WTC11 (cell line): Measurements from ENCODE around the gene VPS52.

ENCODE experiments used
- CBFB ChIP-seq: sonication (generic); formaldehyde crosslinking; IDR thresholded peaks from 2 replicates; pipeline ENCODE4 v1.8.1; 2022; ENCODE audit warnings: mild to moderate bottlenecking, low read depth, missing genetic modification reagents
- CREM ChIP-seq: sonication (generic); formaldehyde crosslinking; IDR thresholded peaks from 2 replicates; pipeline ENCODE4 v1.8.1; 2022; ENCODE audit warnings: mild to moderate bottlenecking, missing genetic modification reagents, moderate library complexity
- E2F4 ChIP-seq: sonication (generic); formaldehyde crosslinking; IDR thresholded peaks from 2 replicates; pipeline ENCODE4 v1.8.1; 2022; ENCODE audit warnings: low read depth, mild to moderate bottlenecking, moderate library complexity, missing genetic modification reagents, borderline replicate concordance
- ELF4 ChIP-seq: sonication (generic); formaldehyde crosslinking; IDR thresholded peaks from 2 replicates; pipeline ENCODE4 v1.8.1; 2022; ENCODE audit warnings: low read depth, mild to moderate bottlenecking, moderate library complexity, missing genetic modification reagents
- MYBL2 ChIP-seq: sonication (generic); formaldehyde crosslinking; IDR thresholded peaks from 2 replicates; pipeline ENCODE4 v1.8.1; 2023; ENCODE audit warnings: mild to moderate bottlenecking, moderate library complexity, missing genetic modification reagents
- SMAD3 ChIP-seq: sonication (generic); formaldehyde crosslinking; IDR thresholded peaks from 2 replicates; pipeline ENCODE4 v1.8.0; 2022; ENCODE audit warnings: missing genetic modification reagents, mild to moderate bottlenecking, borderline replicate concordance
- TEAD4 ChIP-seq: sonication (generic); formaldehyde crosslinking; IDR thresholded peaks from 2 replicates; pipeline ENCODE4 v1.8.0; 2022; ENCODE audit warnings: mild to moderate bottlenecking, missing genetic modification reagents
- ZNF219 ChIP-seq: sonication (generic); formaldehyde crosslinking; IDR thresholded peaks from 2 replicates; pipeline ENCODE4 v1.8.0; 2023; ENCODE audit warnings: missing genetic modification reagents, mild to moderate bottlenecking, borderline replicate concordance
- ZNF263 ChIP-seq: sonication (generic); formaldehyde crosslinking; IDR thresholded peaks from 2 replicates; pipeline ENCODE4 v1.8.1; 2022; ENCODE audit warnings: low read depth, mild to moderate bottlenecking, moderate library complexity, missing genetic modification reagents
- TF ChIP-seq, protein P1 (sequence below): fragments of 200-600 bp; IDR thresholded peaks from 2 replicates; pipeline ENCODE4 v1.8.0; 2022; ENCODE audit warnings: antibody characterized with exemption
- TF ChIP-seq, protein P2 (sequence below): sonication (generic); formaldehyde crosslinking; conservative IDR thresholded peaks from 2 replicates; pipeline ENCODE4 v1.8.1; 2023; ENCODE audit warnings: mild to moderate bottlenecking, low read depth, missing genetic modification reagents, moderate library complexity
- TF ChIP-seq, protein P3 (sequence below): sonication (generic); formaldehyde crosslinking; IDR thresholded peaks from 2 replicates; pipeline ENCODE4 v1.8.0; 2022; ENCODE audit warnings: missing genetic modification reagents
- TF ChIP-seq, protein P4 (sequence below): sonication (generic); formaldehyde crosslinking; IDR thresholded peaks from 2 replicates; pipeline ENCODE4 v1.8.0; 2022; ENCODE audit warnings: mild to moderate bottlenecking, missing genetic modification reagents
- TF ChIP-seq, protein P5 (sequence below): fragments of 250-450 bp; sonication (Bioruptor Pico); IDR thresholded peaks from 2 replicates; pipeline ENCODE4 v1.9.0; 2021; ENCODE audit warnings: mild to moderate bottlenecking, borderline replicate concordance

GRCh38 chr6:33273924-33274902 is 2.5 kb upstream of the VPS52 start:
- TF ChIP-seq TEAD4 (CRISPR knock-in tag) = no peak
- TF ChIP-seq, protein P1, sequence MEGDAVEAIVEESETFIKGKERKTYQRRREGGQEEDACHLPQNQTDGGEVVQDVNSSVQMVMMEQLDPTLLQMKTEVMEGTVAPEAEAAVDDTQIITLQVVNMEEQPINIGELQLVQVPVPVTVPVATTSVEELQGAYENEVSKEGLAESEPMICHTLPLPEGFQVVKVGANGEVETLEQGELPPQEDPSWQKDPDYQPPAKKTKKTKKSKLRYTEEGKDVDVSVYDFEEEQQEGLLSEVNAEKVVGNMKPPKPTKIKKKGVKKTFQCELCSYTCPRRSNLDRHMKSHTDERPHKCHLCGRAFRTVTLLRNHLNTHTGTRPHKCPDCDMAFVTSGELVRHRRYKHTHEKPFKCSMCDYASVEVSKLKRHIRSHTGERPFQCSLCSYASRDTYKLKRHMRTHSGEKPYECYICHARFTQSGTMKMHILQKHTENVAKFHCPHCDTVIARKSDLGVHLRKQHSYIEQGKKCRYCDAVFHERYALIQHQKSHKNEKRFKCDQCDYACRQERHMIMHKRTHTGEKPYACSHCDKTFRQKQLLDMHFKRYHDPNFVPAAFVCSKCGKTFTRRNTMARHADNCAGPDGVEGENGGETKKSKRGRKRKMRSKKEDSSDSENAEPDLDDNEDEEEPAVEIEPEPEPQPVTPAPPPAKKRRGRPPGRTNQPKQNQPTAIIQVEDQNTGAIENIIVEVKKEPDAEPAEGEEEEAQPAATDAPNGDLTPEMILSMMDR = no peak
- TF ChIP-seq CREM = no peak
- no peak for TF ChIP-seq ZNF219 (CRISPR knock-in tag)
- TF ChIP-seq CBFB (CRISPR knock-in tag) = no peak
- TF ChIP-seq SMAD3 = no peak
- TF ChIP-seq, protein P2, sequence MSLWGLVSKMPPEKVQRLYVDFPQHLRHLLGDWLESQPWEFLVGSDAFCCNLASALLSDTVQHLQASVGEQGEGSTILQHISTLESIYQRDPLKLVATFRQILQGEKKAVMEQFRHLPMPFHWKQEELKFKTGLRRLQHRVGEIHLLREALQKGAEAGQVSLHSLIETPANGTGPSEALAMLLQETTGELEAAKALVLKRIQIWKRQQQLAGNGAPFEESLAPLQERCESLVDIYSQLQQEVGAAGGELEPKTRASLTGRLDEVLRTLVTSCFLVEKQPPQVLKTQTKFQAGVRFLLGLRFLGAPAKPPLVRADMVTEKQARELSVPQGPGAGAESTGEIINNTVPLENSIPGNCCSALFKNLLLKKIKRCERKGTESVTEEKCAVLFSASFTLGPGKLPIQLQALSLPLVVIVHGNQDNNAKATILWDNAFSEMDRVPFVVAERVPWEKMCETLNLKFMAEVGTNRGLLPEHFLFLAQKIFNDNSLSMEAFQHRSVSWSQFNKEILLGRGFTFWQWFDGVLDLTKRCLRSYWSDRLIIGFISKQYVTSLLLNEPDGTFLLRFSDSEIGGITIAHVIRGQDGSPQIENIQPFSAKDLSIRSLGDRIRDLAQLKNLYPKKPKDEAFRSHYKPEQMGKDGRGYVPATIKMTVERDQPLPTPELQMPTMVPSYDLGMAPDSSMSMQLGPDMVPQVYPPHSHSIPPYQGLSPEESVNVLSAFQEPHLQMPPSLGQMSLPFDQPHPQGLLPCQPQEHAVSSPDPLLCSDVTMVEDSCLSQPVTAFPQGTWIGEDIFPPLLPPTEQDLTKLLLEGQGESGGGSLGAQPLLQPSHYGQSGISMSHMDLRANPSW = no peak
- TF ChIP-seq E2F4 (CRISPR knock-in tag) = no peak
- TF ChIP-seq, protein P3, sequence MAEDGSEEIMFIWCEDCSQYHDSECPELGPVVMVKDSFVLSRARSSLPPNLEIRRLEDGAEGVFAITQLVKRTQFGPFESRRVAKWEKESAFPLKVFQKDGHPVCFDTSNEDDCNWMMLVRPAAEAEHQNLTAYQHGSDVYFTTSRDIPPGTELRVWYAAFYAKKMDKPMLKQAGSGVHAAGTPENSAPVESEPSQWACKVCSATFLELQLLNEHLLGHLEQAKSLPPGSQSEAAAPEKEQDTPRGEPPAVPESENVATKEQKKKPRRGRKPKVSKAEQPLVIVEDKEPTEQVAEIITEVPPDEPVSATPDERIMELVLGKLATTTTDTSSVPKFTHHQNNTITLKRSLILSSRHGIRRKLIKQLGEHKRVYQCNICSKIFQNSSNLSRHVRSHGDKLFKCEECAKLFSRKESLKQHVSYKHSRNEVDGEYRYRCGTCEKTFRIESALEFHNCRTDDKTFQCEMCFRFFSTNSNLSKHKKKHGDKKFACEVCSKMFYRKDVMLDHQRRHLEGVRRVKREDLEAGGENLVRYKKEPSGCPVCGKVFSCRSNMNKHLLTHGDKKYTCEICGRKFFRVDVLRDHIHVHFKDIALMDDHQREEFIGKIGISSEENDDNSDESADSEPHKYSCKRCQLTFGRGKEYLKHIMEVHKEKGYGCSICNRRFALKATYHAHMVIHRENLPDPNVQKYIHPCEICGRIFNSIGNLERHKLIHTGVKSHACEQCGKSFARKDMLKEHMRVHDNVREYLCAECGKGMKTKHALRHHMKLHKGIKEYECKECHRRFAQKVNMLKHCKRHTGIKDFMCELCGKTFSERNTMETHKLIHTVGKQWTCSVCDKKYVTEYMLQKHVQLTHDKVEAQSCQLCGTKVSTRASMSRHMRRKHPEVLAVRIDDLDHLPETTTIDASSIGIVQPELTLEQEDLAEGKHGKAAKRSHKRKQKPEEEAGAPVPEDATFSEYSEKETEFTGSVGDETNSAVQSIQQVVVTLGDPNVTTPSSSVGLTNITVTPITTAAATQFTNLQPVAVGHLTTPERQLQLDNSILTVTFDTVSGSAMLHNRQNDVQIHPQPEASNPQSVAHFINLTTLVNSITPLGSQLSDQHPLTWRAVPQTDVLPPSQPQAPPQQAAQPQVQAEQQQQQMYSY (CRISPR knock-in tag) = no peak
- TF ChIP-seq, protein P4, sequence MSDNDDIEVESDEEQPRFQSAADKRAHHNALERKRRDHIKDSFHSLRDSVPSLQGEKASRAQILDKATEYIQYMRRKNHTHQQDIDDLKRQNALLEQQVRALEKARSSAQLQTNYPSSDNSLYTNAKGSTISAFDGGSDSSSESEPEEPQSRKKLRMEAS = no peak
- no peak for TF ChIP-seq ZNF263 (CRISPR knock-in tag)
- no peak for TF ChIP-seq MYBL2 (CRISPR knock-in tag)
- TF ChIP-seq ELF4 (CRISPR knock-in tag) = no peak
- TF ChIP-seq, protein P5, sequence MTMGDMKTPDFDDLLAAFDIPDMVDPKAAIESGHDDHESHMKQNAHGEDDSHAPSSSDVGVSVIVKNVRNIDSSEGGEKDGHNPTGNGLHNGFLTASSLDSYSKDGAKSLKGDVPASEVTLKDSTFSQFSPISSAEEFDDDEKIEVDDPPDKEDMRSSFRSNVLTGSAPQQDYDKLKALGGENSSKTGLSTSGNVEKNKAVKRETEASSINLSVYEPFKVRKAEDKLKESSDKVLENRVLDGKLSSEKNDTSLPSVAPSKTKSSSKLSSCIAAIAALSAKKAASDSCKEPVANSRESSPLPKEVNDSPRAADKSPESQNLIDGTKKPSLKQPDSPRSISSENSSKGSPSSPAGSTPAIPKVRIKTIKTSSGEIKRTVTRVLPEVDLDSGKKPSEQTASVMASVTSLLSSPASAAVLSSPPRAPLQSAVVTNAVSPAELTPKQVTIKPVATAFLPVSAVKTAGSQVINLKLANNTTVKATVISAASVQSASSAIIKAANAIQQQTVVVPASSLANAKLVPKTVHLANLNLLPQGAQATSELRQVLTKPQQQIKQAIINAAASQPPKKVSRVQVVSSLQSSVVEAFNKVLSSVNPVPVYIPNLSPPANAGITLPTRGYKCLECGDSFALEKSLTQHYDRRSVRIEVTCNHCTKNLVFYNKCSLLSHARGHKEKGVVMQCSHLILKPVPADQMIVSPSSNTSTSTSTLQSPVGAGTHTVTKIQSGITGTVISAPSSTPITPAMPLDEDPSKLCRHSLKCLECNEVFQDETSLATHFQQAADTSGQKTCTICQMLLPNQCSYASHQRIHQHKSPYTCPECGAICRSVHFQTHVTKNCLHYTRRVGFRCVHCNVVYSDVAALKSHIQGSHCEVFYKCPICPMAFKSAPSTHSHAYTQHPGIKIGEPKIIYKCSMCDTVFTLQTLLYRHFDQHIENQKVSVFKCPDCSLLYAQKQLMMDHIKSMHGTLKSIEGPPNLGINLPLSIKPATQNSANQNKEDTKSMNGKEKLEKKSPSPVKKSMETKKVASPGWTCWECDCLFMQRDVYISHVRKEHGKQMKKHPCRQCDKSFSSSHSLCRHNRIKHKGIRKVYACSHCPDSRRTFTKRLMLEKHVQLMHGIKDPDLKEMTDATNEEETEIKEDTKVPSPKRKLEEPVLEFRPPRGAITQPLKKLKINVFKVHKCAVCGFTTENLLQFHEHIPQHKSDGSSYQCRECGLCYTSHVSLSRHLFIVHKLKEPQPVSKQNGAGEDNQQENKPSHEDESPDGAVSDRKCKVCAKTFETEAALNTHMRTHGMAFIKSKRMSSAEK = no peak; the same call in 1 of the 2 replicates
